ENCODE data around the gene UBAP1. TPM values are rescaled to one million over a fixed set of nuclear protein-coding genes. Genes with fewer than 3 reads are reported as not detected.

Gene UBAP1
- total and polyA plus RNA-seq, 2 donors (not counting 1 experiment from before 2014, with no cell fraction given), result 20.4 to 27.0 TPM

DNA sequence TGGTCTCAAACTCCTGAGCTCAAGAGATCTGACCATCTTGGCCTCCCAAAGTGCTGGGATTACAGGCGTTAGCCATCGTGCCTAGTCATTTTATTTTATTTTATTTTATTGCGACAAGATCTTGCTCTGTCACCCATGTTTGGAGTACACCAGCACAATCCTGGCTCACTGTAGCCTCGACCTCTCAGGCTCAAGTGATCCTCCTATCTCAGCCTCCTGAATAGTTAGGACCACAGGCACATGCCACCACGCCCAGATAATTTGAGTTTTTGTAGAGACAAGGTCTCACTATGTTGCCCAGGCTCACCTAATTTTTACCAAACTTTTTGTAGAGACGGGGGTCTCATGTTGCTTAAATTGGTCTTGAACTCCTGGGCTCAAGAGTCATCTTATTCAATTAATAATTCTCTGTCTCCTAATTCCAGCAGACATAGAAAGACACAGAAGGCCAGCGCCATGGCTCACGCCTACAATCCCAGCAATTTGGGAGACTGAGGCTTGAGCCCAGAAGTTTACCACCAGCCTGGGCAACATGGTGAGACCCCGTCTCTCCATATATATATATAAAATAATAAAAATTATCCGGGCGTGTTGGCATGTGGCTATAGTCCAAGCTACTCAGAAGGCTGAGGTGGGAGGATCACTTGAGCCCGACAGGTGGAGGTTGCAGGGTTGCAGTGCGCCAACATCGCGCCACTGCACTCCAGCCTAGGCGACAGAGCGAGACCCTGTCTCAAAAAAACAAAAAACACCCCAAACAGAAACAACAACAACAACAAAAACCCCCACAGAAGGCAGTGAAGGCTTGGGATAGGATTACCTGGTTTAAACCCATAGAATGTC lies 1.0 kb upstream of the UBAP1 start:
- Histone ChIP-seq H3K79me2 (ENCODE audit: control insufficient read depth, insufficient read depth, low read length) (peaks cover 56% of the 10 kb centered on the region), H3K4me3 (ENCODE audit: control extremely low read depth in 1 of 5, extremely low read depth in 1 of 5, insufficient read depth in 1 of 5, low read depth in 2 of 5, low read length in 4 of 5) (peak overlapping the region; percentile 68 to 94 (median 75)), H3K4me1 (ENCODE audit: control insufficient read depth in 2 of 2, insufficient read depth in 2 of 2, low read length in 2 of 2) (peaks cover 8 to 22% of the 10 kb centered on the region in 2 donors), H3K27ac (ENCODE audit: low read length in 2 of 2) (peak overlapping the region; percentile 84 to 88), H3K9me3 (ENCODE audit: control extremely low read depth in 1 of 3, control insufficient read depth in 2 of 3, insufficient read depth in 1 of 3, low read length in 2 of 3) (no peaks in the 10 kb centered on the region), H3K27me3 (replicated peaks in 1 of 4; ENCODE audit: control extremely low read depth in 1 of 4, control insufficient read depth in 3 of 4, insufficient read depth in 4 of 4, low read length in 3 of 4) (peaks cover 0 to 19% (median 2%) of the 10 kb centered on the region in 4 experiments), H3K9ac (ENCODE audit: low read length) (peak overlapping the region; percentile 79), H3K36me3 (replicated peaks in 1 of 2; ENCODE audit: control extremely low read depth in 1 of 2, control insufficient read depth in 1 of 2, extremely low read depth in 1 of 2, insufficient read depth in 2 of 2, low read length in 1 of 2) (no peaks in the 10 kb centered on the region), H2AFZ (ENCODE audit: insufficient read depth, low read depth, low read length, poor library complexity, severe bottlenecking) (peak overlapping the region; percentile 78), H4K20me1 (ENCODE audit: control insufficient read depth, insufficient read depth, low read length, poor library complexity, severe bottlenecking) (peaks cover 3% of the 10 kb centered on the region), H3K4me2 (replicated peaks; ENCODE audit: low read depth, low read length, poor library complexity, severe bottlenecking) (peak overlapping the region; percentile 81)
- DNase-seq, result no peak
- Mint-ChIP-seq H3K4me3 (peak overlapping the region; percentile 92), H3K27me3 (no peaks in the 10 kb centered on the region), H3K27ac (peak overlapping the region; percentile 50), H3K9me3 (ENCODE audit: insufficient read depth) (no peaks in the 10 kb centered on the region), H3K4me1 (peaks cover 18% of the 10 kb centered on the region)
- ChIA-PET CTCF (interaction anchor here (1.2 kb wide), 1 partner anchor 129 kb away, joined by 4 read pairs; the partner anchor contains the start of gene UBAP2), POLR2A (interaction anchor here (0.9 to 1.9 kb wide), 2 partner anchors 129 to 153 kb away, joined by 5 to 8 read pairs; partner anchors contain the start of gene UBAP2)
- 71% methylated on average over 7 of the region's 17 CpGs for WGBS (ENCODE audit: insufficient coverage)
- intact Hi-C loops (cut with micrococcal nuclease), result loop anchor here (2.0 to 5.0 kb wide), 4 partner anchors 51 to 366 kb away; partner anchors contain the start of genes DCAF12, KIF24, MYORG and NUDT2
- TF ChIP-seq EZH2 (IDR thresholded peaks at IDR 0.05; ENCODE audit: borderline replicate concordance, insufficient read depth, low read depth, low read length, poor library complexity, severe bottlenecking), result no peak
- TF ChIP-seq, protein P1, sequence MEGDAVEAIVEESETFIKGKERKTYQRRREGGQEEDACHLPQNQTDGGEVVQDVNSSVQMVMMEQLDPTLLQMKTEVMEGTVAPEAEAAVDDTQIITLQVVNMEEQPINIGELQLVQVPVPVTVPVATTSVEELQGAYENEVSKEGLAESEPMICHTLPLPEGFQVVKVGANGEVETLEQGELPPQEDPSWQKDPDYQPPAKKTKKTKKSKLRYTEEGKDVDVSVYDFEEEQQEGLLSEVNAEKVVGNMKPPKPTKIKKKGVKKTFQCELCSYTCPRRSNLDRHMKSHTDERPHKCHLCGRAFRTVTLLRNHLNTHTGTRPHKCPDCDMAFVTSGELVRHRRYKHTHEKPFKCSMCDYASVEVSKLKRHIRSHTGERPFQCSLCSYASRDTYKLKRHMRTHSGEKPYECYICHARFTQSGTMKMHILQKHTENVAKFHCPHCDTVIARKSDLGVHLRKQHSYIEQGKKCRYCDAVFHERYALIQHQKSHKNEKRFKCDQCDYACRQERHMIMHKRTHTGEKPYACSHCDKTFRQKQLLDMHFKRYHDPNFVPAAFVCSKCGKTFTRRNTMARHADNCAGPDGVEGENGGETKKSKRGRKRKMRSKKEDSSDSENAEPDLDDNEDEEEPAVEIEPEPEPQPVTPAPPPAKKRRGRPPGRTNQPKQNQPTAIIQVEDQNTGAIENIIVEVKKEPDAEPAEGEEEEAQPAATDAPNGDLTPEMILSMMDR (IDR thresholded peaks at IDR 0.05), result no peak
- no peak for ATAC-seq (ENCODE audit: low read depth)

Data from B cell (primary cell).